ENCODE results near the gene TMC2.
A peak's percentile ranks its signal among the peaks of the same experiment; 100 is the strongest.

The TMC2 gene

DNA sequence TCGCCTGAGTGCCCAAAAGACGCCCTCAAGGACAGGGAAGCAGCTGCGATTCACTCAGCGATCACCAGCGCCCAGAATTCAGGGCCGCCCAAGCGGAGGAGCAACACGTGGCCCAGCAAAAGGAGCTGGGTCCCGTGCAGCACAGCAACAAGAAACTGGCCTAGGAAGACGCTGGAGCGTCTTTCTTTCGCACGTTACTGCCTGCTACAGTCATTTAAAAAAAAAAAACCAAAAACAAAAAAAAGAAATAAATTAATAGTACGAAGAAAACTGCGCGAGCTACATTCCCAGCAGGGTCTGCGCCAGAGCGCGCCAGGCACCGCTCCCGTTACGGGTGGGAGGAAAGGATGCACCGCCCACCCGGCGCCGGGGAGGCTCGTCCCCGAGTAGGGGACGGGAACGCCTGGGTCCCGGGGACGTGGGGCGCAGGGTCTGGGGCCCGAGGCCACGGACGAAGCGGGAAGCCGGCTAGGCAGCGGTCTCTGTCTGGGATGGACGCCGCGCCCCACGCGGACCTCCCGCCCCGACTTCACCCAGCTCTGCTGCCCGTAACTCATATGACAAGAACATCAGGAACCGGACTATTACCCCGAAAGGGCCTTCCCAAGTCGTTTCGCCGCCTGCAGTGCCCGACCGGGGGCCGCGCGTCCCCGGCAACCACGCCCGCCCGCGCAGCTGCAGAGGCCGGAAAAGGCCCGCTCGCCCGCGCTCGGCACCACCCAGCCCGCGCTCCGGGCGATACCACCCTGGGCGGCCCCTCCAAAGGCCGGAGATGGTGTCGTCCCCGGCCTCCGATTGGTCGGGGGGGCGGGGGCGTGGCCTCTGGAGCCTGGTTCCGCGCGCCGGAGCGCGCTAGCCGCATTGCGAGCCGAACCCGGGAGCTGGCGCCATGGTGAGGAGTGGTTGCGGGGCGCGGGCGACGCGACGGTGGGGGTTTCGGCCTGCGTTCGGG lies 115.7 kb downstream of the TMC2 start, which contains the start of gene NOP56:
Gene NOP56 (plus strand): TSS at position 861 of the 952 bp plus-strand sequence. CDS start 29 bp downstream, at position 890.
- TF ChIP-seq POLR2AphosphoS5 (IDR thresholded peaks at IDR 0.05; ENCODE audit: low read depth) (peak; percentile 97), GABPA (IDR thresholded peaks at IDR 0.05; ENCODE audit: low read depth) (0 out of 2 replicates have a peak, but pooled peaks have one; percentile 38), SPI1 (IDR thresholded peaks at IDR 0.05; ENCODE audit: borderline replicate concordance, low read depth) (no peak)
- TF ChIP-seq, protein P1, sequence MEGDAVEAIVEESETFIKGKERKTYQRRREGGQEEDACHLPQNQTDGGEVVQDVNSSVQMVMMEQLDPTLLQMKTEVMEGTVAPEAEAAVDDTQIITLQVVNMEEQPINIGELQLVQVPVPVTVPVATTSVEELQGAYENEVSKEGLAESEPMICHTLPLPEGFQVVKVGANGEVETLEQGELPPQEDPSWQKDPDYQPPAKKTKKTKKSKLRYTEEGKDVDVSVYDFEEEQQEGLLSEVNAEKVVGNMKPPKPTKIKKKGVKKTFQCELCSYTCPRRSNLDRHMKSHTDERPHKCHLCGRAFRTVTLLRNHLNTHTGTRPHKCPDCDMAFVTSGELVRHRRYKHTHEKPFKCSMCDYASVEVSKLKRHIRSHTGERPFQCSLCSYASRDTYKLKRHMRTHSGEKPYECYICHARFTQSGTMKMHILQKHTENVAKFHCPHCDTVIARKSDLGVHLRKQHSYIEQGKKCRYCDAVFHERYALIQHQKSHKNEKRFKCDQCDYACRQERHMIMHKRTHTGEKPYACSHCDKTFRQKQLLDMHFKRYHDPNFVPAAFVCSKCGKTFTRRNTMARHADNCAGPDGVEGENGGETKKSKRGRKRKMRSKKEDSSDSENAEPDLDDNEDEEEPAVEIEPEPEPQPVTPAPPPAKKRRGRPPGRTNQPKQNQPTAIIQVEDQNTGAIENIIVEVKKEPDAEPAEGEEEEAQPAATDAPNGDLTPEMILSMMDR (IDR thresholded peaks at IDR 0.05; ENCODE audit: insufficient read depth, low read length), result no peak
- TF ChIP-seq, protein P2, sequence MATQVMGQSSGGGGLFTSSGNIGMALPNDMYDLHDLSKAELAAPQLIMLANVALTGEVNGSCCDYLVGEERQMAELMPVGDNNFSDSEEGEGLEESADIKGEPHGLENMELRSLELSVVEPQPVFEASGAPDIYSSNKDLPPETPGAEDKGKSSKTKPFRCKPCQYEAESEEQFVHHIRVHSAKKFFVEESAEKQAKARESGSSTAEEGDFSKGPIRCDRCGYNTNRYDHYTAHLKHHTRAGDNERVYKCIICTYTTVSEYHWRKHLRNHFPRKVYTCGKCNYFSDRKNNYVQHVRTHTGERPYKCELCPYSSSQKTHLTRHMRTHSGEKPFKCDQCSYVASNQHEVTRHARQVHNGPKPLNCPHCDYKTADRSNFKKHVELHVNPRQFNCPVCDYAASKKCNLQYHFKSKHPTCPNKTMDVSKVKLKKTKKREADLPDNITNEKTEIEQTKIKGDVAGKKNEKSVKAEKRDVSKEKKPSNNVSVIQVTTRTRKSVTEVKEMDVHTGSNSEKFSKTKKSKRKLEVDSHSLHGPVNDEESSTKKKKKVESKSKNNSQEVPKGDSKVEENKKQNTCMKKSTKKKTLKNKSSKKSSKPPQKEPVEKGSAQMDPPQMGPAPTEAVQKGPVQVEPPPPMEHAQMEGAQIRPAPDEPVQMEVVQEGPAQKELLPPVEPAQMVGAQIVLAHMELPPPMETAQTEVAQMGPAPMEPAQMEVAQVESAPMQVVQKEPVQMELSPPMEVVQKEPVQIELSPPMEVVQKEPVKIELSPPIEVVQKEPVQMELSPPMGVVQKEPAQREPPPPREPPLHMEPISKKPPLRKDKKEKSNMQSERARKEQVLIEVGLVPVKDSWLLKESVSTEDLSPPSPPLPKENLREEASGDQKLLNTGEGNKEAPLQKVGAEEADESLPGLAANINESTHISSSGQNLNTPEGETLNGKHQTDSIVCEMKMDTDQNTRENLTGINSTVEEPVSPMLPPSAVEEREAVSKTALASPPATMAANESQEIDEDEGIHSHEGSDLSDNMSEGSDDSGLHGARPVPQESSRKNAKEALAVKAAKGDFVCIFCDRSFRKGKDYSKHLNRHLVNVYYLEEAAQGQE (IDR thresholded peaks at IDR 0.05; ENCODE audit: insufficient replicate concordance, low read depth), result peak; percentile 80
- Histone ChIP-seq H3K4me3 (replicated peaks; ENCODE audit: insufficient read depth, low read length) (peak within 1 kb of the TSS; percentile 83), H3K27me3 (ENCODE audit: insufficient read depth, poor library complexity, severe bottlenecking) (no peaks in the 10 kb centered on the region), H3K27ac (replicated peaks) (peak within 1 kb of the TSS; percentile 96)
- DNase-seq (ENCODE audit: low read depth in 1 of 2, low spot score in 1 of 2), result peak; percentile 88 to 94

DNA sequence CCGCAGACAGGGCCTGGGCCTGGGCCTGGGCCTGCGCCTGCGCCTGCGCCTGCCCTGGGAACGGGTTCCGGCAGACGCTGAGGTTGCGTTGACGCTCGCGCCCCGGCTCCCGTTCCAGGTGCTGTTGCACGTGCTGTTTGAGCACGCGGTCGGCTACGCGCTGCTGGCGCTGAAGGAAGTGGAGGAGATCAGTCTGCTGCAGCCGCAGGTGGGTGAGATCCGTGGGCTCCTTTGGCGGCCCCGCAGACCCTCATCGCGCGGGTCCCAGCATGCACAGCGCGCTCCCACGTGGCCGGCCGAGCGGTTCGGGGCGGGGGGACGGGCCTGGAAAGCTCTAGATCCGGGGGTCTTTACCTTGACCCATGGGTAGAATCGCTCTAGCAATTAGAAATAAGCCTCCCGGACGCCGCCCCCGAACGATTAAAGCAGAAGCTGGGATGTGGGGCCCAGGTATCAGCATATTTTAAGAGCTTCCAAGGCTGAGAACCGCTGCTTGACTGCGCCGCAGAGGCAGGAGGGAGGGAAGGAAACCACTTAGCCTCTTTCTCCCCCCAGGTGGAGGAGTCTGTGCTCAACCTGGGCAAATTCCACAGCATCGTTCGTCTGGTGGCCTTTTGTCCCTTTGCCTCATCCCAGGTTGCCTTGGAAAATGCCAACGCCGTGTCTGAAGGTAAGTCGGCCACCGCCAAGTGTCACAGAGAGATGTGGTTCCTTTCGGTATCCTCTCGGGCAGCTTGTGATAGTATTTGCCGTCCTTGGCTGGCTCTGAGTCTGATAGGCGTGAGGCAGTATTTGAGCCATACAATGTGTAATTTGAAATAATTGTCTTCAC lies 116.6 kb downstream of the TMC2 start:
- Histone ChIP-seq H3K4me3 (replicated peaks; ENCODE audit: insufficient read depth, low read length) (peak overlapping the region; percentile 83), H3K27ac (replicated peaks) (peak overlapping the region; percentile 95), H3K27me3 (ENCODE audit: insufficient read depth, poor library complexity, severe bottlenecking) (no peaks in the 10 kb centered on the region)
- TF ChIP-seq SPI1 (IDR thresholded peaks at IDR 0.05; ENCODE audit: borderline replicate concordance, low read depth), result no peak
- TF ChIP-seq, protein P2 (IDR thresholded peaks at IDR 0.05; ENCODE audit: insufficient replicate concordance, low read depth), result no peak
- TF ChIP-seq POLR2AphosphoS5 (IDR thresholded peaks at IDR 0.05; ENCODE audit: low read depth), result peak; percentile 17; the same call in 1 of the 2 replicates
- TF ChIP-seq GABPA (IDR thresholded peaks at IDR 0.05; ENCODE audit: low read depth), result no peak
- TF ChIP-seq, protein P1 (IDR thresholded peaks at IDR 0.05; ENCODE audit: insufficient read depth, low read length), result no peak
- DNase-seq (ENCODE audit: low read depth in 1 of 2, low spot score in 1 of 2), result peak in 1 of 2 experiments; percentile 96

DNA sequence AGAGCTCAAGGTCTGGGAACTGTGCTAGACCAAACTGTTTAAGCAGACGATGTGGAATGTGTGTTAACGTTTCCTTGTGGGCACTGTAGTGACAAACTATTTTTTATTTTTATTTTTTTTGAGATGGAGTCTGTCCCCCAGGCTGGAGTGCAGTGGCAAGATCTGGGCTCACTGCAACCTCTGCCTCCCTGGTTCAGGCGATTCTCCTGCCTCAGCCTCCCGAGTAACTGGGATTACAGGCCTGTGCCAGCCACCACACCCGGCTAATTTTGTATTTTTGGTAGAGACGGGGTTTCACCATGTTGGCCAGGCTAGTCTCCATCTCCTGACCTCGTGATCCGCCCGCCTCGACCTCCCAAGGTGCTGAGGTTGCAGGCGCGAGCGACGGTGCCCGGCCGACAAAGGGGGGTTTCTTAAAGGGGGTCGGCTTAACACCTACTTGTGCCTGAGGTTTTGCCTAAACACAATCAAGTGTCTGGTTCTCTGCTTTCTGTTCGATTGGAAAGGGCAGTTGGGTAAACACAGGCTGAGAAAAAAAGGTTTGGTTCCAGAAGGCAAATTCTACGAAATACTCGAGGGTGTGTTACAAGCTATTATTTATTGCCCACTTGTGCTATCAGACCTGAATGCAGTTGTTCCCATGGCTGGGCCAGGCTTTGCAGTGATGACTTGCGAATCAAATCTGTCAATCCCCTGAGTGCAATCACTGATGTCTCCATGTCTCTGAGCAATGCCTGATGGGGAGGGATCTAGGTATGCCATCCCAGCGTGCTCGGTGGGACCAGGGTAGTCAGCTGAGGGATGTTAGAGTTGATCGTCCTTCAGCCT lies 117.4 kb downstream of the TMC2 start:
- Histone ChIP-seq H3K4me3 (replicated peaks; ENCODE audit: insufficient read depth, low read length) (peak overlapping the region; percentile 83), H3K27ac (replicated peaks) (peak overlapping the region; percentile 95), H3K27me3 (ENCODE audit: insufficient read depth, poor library complexity, severe bottlenecking) (no peaks in the 10 kb centered on the region)
- TF ChIP-seq POLR2AphosphoS5 (IDR thresholded peaks at IDR 0.05; ENCODE audit: low read depth), result no peak; the same call in 1 of the 2 replicates
- TF ChIP-seq, protein P1 (IDR thresholded peaks at IDR 0.05; ENCODE audit: insufficient read depth, low read length), result no peak
- TF ChIP-seq, protein P2 (IDR thresholded peaks at IDR 0.05; ENCODE audit: insufficient replicate concordance, low read depth), result no peak
- no peak for TF ChIP-seq SPI1 (IDR thresholded peaks at IDR 0.05; ENCODE audit: borderline replicate concordance, low read depth)
- no peak for TF ChIP-seq GABPA (IDR thresholded peaks at IDR 0.05; ENCODE audit: low read depth)
- no peak for DNase-seq (ENCODE audit: low read depth in 1 of 2, low spot score in 1 of 2)

All from HL-60 (cell line).